ENCODE measurements around the gene ADAMTS14.

DNA sequence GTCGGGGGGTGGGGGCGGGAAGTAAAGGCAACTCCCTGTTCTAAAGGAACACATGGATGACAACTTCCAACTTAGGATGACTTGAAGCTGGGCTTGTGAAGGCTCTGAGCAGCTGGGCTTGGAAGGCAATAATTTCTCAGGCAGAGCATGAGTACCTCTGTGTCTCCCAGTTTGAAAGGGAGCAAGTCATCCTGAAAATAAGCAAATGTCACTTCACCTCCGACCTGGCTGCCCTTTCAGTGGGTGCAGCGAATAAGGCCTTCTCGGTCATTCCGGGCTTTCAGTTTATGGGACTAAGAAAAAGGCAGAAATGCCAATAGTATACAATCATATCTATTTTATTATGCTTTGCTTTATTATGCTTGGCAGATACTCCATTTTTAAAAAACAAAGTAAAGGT is 15.3 kb upstream of the ADAMTS14 start:
- TF ChIP-seq, protein P1, sequence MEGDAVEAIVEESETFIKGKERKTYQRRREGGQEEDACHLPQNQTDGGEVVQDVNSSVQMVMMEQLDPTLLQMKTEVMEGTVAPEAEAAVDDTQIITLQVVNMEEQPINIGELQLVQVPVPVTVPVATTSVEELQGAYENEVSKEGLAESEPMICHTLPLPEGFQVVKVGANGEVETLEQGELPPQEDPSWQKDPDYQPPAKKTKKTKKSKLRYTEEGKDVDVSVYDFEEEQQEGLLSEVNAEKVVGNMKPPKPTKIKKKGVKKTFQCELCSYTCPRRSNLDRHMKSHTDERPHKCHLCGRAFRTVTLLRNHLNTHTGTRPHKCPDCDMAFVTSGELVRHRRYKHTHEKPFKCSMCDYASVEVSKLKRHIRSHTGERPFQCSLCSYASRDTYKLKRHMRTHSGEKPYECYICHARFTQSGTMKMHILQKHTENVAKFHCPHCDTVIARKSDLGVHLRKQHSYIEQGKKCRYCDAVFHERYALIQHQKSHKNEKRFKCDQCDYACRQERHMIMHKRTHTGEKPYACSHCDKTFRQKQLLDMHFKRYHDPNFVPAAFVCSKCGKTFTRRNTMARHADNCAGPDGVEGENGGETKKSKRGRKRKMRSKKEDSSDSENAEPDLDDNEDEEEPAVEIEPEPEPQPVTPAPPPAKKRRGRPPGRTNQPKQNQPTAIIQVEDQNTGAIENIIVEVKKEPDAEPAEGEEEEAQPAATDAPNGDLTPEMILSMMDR (conservative IDR thresholded peaks at IDR 0.05; ENCODE audit: low read length): no peak
- no peak for TF ChIP-seq EZH2phosphoT487 (IDR thresholded peaks at IDR 0.05; ENCODE audit: borderline replicate concordance, low read depth, low read length)

Data from OCI-LY7 (cell line).